Middle frontal gyrus (tissue), 1 donor: ENCODE data around the gene CACNA1D.

Experiments used
- DNase-seq: peaks from one replicate; pipeline ENCODE4 v3.0.0-alpha.2; 2015; ENCODE audit warnings: low spot score; ENCODE audit errors: extremely low spot score

The CACNA1D gene

DNA sequence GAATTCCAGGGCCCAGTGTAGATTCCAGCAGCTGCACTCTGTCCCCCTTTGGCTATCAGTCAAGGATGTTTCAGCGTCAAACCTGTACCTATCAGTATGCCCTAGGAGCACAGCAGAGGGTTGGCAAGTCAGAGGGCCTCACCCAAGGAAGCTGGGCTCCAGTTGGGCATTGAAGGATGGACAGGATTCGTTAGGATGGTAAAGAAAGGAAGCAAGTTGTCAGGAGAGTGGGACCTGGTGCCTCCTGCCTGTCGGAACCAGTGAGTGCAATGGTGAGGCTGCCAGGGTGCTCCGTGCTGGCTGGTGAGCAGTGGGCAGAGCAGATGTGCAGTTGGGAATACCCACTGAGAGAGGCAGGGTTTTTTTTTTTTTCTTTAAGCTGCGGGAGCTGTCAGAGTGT is 194.6 kb downstream of the CACNA1D start:
- no peak for DNase-seq

DNA sequence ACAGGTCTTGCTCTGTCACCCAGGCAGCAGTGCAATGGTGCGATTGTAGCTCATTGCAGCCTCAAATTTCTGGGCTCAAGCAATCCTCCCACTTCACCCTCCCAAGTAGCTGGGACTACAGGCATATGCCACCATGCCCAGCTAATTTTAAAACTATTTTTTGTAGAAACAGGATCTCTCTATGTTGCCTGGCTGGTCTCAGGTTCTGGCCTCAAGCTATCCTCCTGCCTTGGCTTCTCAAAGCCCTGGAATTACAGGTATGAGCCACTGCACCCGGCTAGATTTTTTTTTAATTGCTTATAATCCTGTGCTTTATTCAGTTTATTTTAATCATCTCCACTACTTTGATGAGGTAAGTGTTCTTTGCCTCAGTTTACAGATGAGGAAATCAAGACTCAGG is 195.3 kb downstream of the CACNA1D start:
- no peak for DNase-seq

DNA sequence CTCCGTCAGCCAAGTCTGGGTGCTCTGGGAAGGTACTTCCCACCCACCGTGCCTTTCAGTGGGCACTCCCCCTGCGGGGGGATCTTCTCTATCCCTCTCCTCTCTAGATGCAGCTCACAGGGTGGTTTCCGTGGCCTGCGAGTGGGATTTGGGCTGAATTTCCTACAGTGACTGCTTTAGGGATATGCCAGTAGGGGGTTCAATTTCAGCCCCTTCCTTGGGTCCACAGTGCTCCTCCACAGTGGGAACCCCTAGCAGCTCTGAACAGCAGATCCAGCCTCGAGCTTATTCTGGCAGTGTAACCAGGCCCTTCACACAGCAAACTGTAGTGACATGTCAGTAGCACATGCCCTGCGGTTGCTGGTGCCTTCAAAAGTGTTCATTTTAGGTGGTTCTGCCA is 196.1 kb downstream of the CACNA1D start:
- DNase-seq, result no peak

DNA sequence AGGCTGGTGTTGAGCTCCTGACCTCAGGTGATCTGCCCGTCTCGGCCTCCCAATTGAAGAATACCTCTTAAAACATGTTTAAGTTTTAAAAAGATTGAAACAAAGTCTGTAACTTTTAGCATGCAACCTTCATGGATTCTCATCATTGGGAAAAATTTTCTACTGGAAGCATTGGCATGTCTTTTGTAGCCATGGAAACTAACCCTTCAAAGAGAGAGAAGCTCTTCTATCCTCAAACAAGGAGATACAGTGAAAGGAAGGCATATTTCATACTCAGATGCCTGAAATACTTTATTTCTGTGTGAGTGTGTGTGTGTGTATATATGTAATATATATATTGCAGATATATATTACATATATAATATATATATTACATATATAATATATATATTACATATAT is 196.9 kb downstream of the CACNA1D start:
- no peak for DNase-seq

DNA sequence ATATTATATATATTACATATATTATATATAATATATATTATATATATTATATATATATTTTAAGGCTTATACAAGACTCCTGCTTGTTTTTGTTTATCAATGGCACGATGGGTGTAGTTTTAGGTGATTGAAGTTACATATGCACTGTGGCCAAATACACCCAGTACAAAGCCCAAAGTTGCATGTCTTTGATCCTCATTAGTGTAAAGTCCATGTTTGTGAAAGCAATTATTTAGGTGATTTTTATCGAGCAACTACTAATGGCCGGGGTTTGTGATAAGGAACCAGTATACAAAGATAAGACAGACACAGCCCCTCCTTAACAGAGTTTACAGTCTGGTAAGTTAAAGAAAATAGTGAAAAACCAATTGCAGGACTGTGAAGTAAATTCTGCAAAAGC is 197.5 kb downstream of the CACNA1D start:
- no peak for DNase-seq

DNA sequence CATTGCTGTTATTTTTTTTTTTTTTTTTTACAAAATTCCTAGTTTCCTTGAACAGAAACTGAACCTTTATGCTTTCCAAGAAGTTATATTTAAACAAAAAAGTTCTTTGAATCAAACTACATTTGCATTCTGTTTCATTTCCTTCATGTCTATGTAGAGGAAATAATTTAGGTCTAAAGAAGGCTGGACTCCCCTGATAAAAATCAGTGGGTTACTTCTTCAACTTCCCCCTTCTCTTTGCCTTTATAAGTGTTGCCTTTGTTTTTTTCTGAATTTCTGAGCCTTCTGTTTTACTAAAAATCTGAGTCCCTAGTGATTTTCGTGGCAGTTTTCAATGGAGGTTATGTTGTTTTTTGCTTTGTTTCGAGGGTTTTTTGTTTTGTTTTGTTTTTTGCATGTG is 199.0 kb downstream of the CACNA1D start:
- no peak for DNase-seq

DNA sequence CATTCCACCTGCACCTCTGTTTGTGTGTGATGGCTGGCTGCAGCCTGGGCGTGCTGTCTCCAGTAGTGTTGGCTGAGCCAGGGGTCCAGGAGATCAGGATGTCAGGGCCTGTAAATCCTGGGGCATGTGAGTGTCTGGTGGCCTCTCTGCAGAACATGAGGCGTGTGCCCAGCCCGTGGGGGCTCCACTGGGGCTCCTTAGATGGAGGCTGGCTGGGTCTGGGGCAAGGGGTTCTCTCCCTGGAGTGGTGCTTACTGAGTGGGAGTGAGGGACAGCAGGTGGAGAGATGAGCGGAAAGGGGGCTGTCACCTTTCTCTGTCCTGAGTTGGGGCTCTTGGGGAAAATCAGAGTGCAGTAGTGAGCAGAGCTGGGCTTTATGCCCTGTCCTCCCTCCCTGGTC is 199.6 kb downstream of the CACNA1D start:
- no peak for DNase-seq

DNA sequence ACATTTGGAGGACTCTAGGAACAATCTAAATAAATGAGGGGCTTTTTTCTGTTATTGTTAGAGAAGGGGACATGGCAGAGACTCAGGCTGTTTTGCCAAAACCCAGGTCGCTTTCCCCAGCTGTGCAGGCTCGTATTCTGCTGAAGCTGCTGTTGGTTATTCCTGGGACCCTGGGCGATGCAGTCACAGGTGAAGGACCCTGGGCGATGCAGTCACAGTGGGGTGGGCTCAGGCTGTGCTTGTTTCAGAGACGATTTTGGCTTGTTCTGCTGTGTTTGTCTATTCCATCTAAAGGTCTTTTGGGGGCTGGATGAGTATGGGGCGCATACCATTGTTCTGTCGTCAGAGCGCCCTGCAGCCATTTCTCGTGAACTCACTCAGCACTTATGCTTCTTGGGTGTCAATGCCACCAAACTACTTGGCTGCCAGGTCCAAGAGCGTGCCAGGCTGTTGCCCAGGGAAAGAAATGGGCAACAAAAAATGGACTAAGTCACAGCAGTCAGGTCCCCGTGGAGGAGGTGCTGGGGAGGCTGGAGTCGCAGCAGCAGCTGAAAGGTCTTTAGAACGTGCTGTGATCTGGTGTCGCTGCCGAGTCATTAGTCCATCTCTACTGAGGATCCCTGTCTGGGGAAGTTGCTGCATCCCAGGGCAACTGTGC is 200.4 kb downstream of the CACNA1D start:
- no peak for DNase-seq

DNA sequence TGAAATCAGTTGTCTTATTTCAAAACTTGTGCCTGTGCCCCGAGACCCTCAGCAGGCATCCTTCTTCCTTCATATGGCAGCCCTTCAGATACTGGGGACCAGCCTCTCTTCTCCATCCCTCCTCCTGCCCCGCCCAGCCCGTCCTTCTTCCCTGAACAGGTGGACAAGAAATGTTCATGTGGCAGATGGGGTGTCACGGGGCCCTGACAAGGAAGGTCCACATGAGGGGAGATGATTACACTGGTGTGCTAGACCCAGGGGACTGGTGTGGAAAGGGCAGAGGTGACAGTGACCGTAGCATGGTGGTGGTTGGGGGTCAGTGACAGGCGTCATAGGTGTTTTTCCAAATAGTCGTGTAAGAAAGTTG is 200.9 kb downstream of the CACNA1D start:
- DNase-seq, result no peak

DNA sequence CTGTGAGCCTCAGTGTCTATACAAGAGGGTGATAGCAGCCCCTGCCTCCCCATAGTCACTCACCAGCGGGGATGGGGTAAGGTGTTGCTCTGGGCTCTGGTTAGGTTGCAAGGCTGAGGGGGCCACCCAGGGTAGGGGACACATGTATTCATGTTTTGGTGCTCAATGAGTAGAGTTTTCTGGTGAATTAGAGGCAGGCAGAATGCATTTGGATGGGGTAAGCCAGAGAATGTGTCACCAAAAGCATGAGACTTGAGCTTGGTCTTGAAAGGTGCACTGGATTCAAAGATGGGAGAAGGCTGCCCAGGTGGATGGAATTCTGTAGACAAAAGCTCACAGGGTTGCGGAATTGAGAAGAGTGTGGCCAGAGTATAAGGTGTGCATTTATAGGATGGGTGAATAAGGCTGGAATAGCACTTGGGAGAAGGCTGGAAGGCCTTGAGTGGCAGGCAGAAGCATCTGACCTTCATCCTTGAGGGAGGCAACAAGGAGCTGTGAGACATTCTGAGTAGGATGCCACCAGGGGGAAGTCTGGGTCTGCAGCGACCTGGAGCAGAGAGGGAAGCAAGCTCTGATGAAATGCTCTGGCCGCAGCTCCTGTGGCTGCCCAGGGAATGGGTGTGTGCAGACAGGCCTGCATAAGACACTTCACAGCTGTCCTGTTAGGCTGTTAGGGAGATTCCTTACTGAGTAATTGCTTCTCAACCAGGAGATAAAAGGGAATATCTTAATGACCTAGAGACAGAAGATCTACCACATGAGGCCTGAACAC is 202.2 kb downstream of the CACNA1D start:
- DNase-seq, result no peak

DNA sequence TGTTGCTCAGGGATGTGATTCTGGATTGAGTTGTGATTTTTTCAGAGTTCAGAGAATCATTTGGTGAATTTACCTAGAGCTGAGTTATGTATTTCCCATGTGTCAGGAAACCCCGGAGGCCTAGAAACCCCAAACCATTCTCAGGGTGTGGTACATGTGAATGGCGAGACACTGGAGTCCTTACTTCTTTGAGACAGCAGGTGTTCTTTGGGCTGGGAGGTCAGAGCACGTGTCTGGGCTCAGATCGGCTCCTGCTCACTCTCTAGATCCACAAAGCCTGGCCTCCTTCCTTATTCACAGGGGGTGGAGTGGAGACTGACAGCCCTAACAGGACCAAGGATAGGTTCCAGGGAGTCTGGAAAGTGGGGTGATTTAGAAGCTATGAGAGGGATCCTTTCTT is 206.0 kb downstream of the CACNA1D start:
- no peak for DNase-seq

DNA sequence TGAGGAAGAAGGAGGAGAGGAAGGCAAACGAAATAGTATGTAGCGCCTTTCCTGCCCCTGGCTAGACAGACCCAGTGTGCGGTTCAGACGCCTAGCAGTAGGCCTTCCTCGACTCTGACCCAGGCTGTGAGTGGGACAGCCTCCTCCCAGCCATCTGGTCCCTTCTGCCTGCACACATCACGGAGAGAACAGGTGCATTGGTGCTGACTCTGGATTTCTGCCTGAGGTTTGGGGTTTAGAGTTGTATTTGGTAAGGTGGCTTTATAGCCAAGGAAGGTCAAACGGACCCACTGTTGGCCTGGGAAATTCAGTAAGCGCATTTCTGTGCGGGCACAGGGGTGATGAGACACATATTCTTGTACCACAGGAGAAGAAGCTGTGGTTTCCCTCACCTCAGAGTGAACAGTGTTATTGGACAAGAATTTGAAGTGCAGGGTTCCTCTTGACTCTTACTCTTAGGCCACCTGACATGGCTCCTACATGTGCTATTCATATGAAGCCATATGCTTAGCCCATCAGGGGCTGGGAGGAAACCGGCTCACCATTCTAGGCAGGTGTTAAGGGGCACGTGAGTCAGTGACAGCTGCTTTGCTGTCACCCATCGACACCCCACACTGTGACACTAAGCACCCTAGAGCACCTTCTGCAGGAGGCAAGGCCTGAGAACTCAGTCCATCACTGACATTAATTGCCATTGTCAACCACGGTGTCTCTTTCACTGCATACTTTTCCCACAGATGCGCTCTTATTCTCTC is 208.5 kb downstream of the CACNA1D start:
- no peak for DNase-seq

DNA sequence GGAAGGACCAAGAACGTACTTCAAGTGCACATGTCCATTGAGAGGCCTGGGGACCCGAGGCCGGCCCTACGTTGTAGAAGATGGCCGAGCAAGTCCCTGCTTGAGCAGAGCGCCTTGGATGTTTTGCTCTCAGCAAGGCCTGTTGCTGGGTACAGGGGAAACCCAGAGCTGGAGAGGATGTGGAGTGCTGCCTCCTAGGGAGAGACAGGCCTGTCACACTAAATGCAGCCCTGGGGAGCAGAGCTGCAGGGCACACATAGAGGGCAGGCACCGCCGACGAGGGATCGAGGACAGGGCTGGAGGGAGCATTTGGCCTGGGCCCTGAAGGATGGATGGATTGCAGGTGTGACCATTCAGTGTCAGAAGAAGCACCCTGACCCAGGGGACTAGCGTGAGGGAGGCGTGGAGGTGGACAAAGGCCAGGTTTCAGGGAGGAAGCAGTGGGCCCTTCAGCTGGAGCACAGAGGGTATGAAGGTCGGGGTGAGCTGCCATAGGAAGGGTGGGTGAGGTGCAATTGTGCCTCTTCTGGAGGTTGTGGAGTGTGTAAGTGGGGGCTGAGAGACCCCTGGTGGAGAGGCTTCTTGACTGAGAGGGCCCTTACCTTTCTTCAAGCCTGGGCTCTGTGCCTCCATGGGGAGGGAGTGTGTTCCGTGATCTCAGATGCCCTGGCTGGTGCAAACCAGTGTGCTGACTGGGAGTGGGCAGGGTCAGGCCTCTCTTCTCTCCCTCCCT is 209.4 kb downstream of the CACNA1D start:
- no peak for DNase-seq

DNA sequence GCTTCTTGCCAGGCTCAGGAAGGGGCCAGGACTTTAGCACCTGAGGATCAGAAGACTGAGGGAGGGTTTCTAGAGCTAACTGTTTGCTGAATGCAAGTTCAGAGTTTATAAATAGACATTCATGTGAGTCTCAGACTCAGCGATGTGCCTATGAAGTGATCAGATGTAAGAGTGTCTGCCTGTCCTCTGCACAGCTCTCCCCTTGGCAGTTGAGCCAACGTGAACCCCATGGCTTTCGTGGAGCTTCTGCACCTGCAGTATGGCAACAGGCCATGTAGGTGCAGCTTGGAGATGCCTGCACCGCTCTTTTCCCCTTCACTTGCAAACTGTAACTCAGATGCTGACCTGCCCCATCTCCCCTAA is 209.9 kb downstream of the CACNA1D start:
- DNase-seq, result no peak

DNA sequence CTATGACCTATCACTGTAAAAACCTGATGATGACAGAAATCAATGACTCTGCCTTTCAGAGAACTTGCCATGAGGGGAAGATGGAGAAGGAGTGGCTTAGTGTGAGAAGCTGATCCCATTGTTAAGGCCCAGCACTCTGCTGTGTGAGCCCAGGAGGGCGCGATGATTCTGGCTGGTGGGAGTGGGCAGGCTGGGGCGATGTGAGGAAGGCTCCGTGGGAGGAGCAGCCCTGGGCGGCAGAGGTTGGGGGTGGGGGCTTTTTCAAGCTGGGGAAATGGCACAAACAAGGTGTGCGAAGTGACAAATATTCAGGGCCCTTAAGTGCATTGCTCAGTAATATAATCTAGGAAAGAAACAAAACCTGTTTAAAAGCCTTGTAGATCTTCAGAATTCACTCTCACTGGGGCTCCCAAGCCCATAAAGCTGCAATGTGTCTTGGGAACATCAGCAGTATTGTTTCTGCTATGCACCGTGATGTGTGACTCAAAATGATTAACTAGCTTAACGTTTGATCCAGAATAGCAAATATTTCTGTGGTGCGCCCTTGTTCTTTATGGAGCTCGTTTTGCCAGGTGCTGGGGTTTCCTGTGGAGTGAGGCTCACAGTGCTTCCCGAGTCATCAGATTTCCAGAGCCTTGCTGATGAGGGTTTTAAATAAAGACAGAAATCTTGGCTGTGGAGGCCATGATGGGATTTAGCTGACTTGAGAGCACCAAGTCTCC is 210.8 kb downstream of the CACNA1D start:
- no peak for DNase-seq

DNA sequence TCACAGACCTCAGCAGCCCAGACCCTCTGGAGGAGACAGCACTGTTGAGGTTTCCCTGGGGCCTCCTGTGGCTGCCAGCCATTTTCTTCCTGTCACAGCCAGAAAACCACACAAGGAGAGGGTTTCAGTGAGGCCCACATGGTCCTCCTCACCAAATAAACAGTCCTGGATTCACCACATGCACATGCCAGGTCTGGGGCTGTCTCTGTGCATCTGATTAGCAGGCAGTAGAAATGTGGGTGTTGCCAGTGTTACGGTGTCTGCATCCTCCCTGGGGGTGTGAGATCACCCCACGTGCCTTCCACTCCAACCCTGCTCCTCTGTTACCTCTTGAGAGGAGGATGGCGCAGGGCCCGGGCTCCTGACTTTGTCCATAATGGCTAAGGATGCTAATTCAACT is 211.4 kb downstream of the CACNA1D start:
- DNase-seq, result no peak

DNA sequence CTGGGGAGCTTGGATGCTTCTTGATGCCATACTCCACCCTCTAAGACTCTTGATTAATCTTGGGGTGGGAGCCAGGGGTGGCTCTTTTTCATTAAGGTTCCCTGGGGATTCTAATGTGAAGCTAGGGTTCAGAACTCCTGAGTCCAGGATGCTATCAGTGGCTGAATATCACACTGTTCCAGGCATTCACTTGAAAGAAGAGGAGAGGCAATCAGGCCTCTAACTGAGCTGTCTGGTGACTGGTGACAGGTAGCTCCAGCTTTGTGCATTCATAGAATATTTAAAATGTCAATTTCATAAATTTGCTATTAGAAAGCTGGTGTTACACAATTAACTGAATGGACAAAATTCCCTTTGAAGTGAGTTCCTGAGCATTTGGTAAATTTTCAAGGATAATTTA is 212.8 kb downstream of the CACNA1D start:
- DNase-seq, result no peak

DNA sequence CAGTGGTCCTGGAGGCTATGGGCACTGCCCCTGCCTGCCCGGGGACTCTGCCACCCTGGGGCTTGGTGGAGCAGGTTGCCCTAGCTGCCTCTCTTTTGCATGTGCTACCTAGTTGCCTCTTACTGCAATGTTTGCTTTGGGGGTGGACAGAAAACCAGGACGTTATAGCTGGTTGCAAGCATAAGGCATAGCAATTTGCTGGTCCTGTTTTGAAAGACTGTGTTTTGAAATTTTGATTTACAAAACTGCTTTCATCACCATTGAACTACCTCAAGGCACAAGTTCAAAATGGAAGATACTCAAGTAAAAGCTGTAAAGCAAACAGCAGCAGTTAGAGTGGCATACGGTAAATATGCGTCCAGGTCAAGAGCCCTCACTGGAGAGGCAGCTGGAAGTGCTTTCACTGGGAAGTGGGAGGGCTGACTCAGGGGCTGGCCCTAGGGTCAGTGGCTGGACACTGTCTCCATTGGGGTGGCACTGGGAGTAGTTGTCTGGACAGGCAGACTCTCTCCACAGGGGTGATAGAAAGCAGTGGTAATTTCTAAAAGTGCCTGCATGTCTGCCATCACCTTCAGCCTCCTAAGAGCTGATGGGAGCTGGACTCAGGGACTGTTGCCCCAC is 213.7 kb downstream of the CACNA1D start:
- no peak for DNase-seq

DNA sequence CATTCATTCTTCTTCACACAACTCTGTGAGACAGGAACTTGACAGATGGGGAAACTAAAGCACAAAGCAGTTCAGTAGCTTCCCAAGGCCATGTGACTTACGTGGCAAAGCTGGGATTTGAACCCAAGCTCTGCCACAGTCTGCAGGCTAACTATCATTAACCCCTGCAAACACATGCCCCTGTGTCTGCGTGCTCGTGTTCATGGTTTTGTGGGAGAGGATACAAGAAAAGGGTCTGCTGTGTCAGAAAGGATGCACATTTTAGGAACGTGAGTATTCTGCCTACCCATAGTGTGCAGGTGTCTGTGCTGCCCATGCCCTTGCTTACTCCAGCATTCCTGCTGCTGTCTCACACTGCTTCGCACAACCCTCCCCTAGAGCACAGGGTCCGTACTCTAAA is 214.8 kb downstream of the CACNA1D start:
- no peak for DNase-seq

DNA sequence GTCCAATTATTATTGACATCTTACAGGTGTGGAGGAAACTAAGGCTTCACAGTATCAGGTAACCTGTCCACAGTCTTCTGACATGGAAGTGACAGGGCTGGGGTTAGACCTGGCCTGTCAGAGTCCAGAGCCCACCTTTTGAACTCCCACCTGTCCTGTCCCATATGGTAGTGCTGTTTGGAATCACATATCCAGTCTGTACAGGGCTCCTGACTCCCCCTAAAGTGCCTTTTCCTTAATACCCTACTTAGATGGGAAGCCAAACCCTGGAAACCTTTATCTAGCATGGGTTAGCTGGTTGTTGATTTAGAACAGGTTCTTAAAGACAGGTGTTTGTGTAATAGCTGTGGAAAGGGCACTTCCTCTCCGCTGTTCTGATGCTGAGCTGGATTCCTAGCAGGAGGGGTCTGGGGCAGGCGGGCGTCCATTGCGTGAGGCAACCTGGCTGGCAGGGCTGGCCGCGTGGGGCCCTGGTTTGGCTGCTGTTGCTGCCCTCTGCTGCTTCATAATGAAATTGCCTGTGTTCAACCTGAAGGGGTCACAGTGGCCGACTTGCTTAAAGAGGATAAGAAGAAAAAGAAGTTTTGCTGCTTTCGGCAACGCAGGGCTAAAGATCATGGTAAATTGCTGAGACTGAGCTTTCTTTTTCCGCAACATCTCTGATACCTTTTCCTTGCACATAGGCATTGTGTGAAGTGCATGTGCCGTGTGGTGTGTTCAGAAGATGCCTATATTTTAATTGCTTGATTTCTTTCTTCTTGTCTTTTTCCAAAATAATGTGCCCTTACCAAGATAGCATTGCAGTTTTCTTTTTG is 215.7 kb downstream of the CACNA1D start:
- DNase-seq, result peak; percentile 64
